Erythroblast (primary cell): ENCODE results near the gene PBX1.

Experiments
- GATA1 ChIP-seq: IDR thresholded peaks from 2 replicates; pipeline ENCODE4 v1.6.1; 2011; ENCODE audit warnings: low read depth, mild to moderate bottlenecking, control low read depth, low read length, moderate library complexity
- POLR2A ChIP-seq: IDR thresholded peaks from 2 replicates; pipeline ENCODE4 v1.6.1; 2011; ENCODE audit warnings: mild to moderate bottlenecking, low read length

- no peak for TF ChIP-seq POLR2A
- no peak for TF ChIP-seq GATA1
Measured at GRCh38 chr1:164783778-164784555, 225.0 kb downstream of the PBX1 start.
